ENCODE data around the gene WWTR1. TPM values are rescaled to one million over a fixed set of nuclear protein-coding genes. Genes with fewer than 3 reads are reported as not detected.

WWTR1 gene
- total RNA-seq, 1 experiment from 2014 or later, result 73.5 TPM

GRCh38 chr3:149583921-149584635 is 73.7 kb downstream of the WWTR1 start:
- Histone ChIP-seq H2AFZ (no peak overlapping the region), H3K79me2 (ENCODE audit: low read depth) (peaks cover 81% of the 10 kb centered on the region), H3K9me3 (ENCODE audit: insufficient read depth, low read depth) (no peaks in the 10 kb centered on the region), H3K27me3 (ENCODE audit: insufficient read depth, low read depth) (no peaks in the 10 kb centered on the region), H3K27ac (peak overlapping the region; percentile 98), H3K4me1 (replicated peaks; ENCODE audit: insufficient read depth) (peaks cover 90% of the 10 kb centered on the region), H3K4me3 (no peak overlapping the region), H3K9me2 (ENCODE audit: insufficient read depth) (no peaks in the 10 kb centered on the region), H3K4me2 (no peak overlapping the region), H4K20me1 (ENCODE audit: insufficient read depth) (no peaks in the 10 kb centered on the region), H3F3A (ENCODE audit: insufficient read depth, low read depth) (peaks cover 70% of the 10 kb centered on the region), H3K36me3 (ENCODE audit: low read depth) (no peaks in the 10 kb centered on the region)
- no peak for DNase-seq
- BruUV-seq (replicated peaks), result no TSS peak
- no peak for TF ChIP-seq CTCF (conservative IDR thresholded peaks at IDR 0.05)
- TF ChIP-seq EZH2 (IDR thresholded peaks at IDR 0.05; ENCODE audit: low read depth), result no peak
- ChIA-PET POLR2A (ENCODE audit: unreplicated experiment) (interaction anchor here (0.6 kb wide), 1 partner anchor 74 kb away, joined by 3 read pairs; the partner anchor contains the start of gene WWTR1), CTCF (interaction anchor here (0.6 kb wide), 1 partner anchor 140 kb away, joined by 12 read pairs; no protein-coding TSS in a partner anchor)
- intact Hi-C loops (cut with micrococcal nuclease; ENCODE audit: unreplicated experiment), result loop anchor here (2.0 kb wide), 1 partner anchor 19 kb away; no protein-coding TSS in a partner anchor

- ChIA-PET POLR2A (ENCODE audit: unreplicated experiment) (no interaction called here), CTCF (no interaction called here)
- Histone ChIP-seq H3K4me3 (peak overlapping the region; percentile 24; the same call in 1 of the 2 replicates), H3K36me3 (ENCODE audit: low read depth) (no peaks in the 10 kb centered on the region), H3K79me2 (ENCODE audit: low read depth) (peaks cover 81% of the 10 kb centered on the region), H3K4me2 (peak overlapping the region; percentile 75), H3K4me1 (replicated peaks; ENCODE audit: insufficient read depth) (peaks cover 94% of the 10 kb centered on the region), H3K27me3 (ENCODE audit: insufficient read depth, low read depth) (no peaks in the 10 kb centered on the region), H4K20me1 (ENCODE audit: insufficient read depth) (no peaks in the 10 kb centered on the region), H3K9me2 (ENCODE audit: insufficient read depth) (no peaks in the 10 kb centered on the region), H2AFZ (no peak overlapping the region), H3F3A (ENCODE audit: insufficient read depth, low read depth) (peaks cover 70% of the 10 kb centered on the region), H3K9me3 (ENCODE audit: insufficient read depth, low read depth) (no peaks in the 10 kb centered on the region), H3K27ac (peak overlapping the region; percentile 98)
- intact Hi-C loops (cut with micrococcal nuclease; ENCODE audit: unreplicated experiment), result loop anchor here (1.0 to 2.0 kb wide), 2 partner anchors 20 to 76 kb away; partner anchors contain the start of gene WWTR1
- no peak for TF ChIP-seq CTCF (conservative IDR thresholded peaks at IDR 0.05)
- BruUV-seq (replicated peaks), result TSS peak; percentile 19
- DNase-seq, result no peak
These were observed 75.4 kb downstream of the WWTR1 start for GRCh38 chr3:149582395-149582794.

- TF ChIP-seq EZH2 (IDR thresholded peaks at IDR 0.05; ENCODE audit: low read depth), result no peak
- no peak for TF ChIP-seq CTCF (conservative IDR thresholded peaks at IDR 0.05)
- Histone ChIP-seq H4K20me1 (ENCODE audit: insufficient read depth) (no peaks in the 10 kb centered on the region), H3K36me3 (ENCODE audit: low read depth) (no peaks in the 10 kb centered on the region), H3K4me3 (peak overlapping the region; percentile 37; the same call in 1 of the 2 replicates), H3K9me2 (ENCODE audit: insufficient read depth) (no peaks in the 10 kb centered on the region), H3K9me3 (ENCODE audit: insufficient read depth, low read depth) (no peaks in the 10 kb centered on the region), H2AFZ (no peak overlapping the region), H3F3A (ENCODE audit: insufficient read depth, low read depth) (peaks cover 70% of the 10 kb centered on the region), H3K27me3 (ENCODE audit: insufficient read depth, low read depth) (no peaks in the 10 kb centered on the region), H3K27ac (peak overlapping the region; percentile 98), H3K4me2 (peak overlapping the region; percentile 75), H3K79me2 (ENCODE audit: low read depth) (peaks cover 82% of the 10 kb centered on the region), H3K4me1 (replicated peaks; ENCODE audit: insufficient read depth) (peaks cover 94% of the 10 kb centered on the region)
- DNase-seq, result peak; percentile 87 to 97
- intact Hi-C loops (cut with micrococcal nuclease; ENCODE audit: unreplicated experiment), result loop anchor here (1.0 to 2.0 kb wide), 3 partner anchors 21 to 154 kb away; partner anchors contain the start of gene WWTR1
- CTCF ChIA-PET, result interaction anchor here (0.7 to 1.2 kb wide), 4 partner anchors 9 to 135 kb away, joined by 4 to 5 read pairs (median 4); partner anchors contain the start of gene WWTR1
- no TSS peak for BruUV-seq (replicated peaks)
- POLR2A ChIA-PET (ENCODE audit: unreplicated experiment), result interaction anchor here (0.5 to 1.0 kb wide), 4 partner anchors 9 to 626 kb away, joined by 3 to 13 read pairs (median 11); no protein-coding TSS in a partner anchor
These were observed 76.0 kb downstream of the WWTR1 start for GRCh38 chr3:149581681-149582370.
